Endothelial cell of umbilical vein (primary cell): Measurements from ENCODE around the gene HTR3D. TPM values are rescaled to one million over a fixed set of nuclear protein-coding genes. Genes with fewer than 3 reads are reported as not detected.

Source experiments
- BruUV-seq: library from RNA; stranded (reverse); fragments of 400-500 nt; replicated peaks from 2 replicates; lab custom pipeline; 2021; lab: Mats Ljungman, UMichigan
- CTCF ChIA-PET: fragments of 300-600, 350-600 bp; sonication (Branson Sonifier 250); formaldehyde crosslinking; loops from one replicate; lab custom pipeline; 2021; ENCODE audit warnings: antibody characterized with exemption, inconsistent platforms; lab: Charles Lee
- POLR2A ChIA-PET: fragments of 300-600, 350-600 bp; sonication (Branson Sonifier 250); formaldehyde crosslinking; loops from one replicate; lab custom pipeline; 2021; ENCODE audit warnings: antibody characterized with exemption, inconsistent platforms; lab: Charles Lee
- DNase-seq: peaks from one replicate; pipeline ENCODE4 v3.0.0-alpha.2; 2011; ENCODE audit warnings: low read depth, low spot score
- FAIRE-seq: peaks from 2 replicates; lab custom pipeline; 2011; peaks lifted over from hg19 to GRCh38; lab: Jason Lieb, UNC
- H2AFZ ChIP-seq: 2 replicates; pipeline ENCODE4 v1.6.0; 2012; ENCODE audit warnings: low read depth, low read length, control low read depth, inconsistent platforms
- H3K27ac ChIP-seq: 2 replicates; pipeline ENCODE4 v1.5.1; 2011; ENCODE audit warnings: low read depth, mild to moderate bottlenecking, control low read depth, low read length, moderate library complexity; ENCODE audit not compliant: insufficient read depth
- H3K27me3 ChIP-seq, 2 experiments: 2 replicates each; pipeline versions ENCODE4 v1.6.0 to v1.6.1; 2011; ENCODE audit warnings: low read length in 2 of 2, mixed read lengths in 1 of 2; ENCODE audit not compliant: control insufficient read depth in 2 of 2, insufficient read depth in 2 of 2
- H3K36me3 ChIP-seq, 2 experiments: 2 replicates in 1 of 2; 3 replicates in 1 of 2; pipeline ENCODE4 v1.5.1; 2011; ENCODE audit warnings: low read length in 2 of 2, mild to moderate bottlenecking in 1 of 2, moderate library complexity in 1 of 2; ENCODE audit not compliant: control insufficient read depth in 2 of 2, insufficient read depth in 2 of 2; ENCODE audit errors: extremely low read depth in 1 of 2
- H3K4me1 ChIP-seq: 3 replicates; pipeline ENCODE4 v1.5.1; 2011; ENCODE audit warnings: mild to moderate bottlenecking, low read length; ENCODE audit not compliant: control insufficient read depth, insufficient read depth; ENCODE audit errors: extremely low read depth
- H3K4me2 ChIP-seq: 2 replicates; pipeline ENCODE4 v1.6.1; 2011; ENCODE audit warnings: low read length, control low read depth, mixed read lengths; ENCODE audit not compliant: insufficient read depth
- H3K4me3 ChIP-seq, 3 experiments: fragments of 200-600 bp in 1 of 3; sonication (generic), shearing (Covaris generic) in 1 of 3; replicated peaks in 1 of 3; 2 replicates each; pipeline ENCODE4 v1.5.1; 2011 to 2016; ENCODE audit warnings: control low read depth in 3 of 3, low read length in 3 of 3, mild to moderate bottlenecking in 2 of 3, inconsistent platforms in 1 of 3, low read depth in 1 of 3, moderate library complexity in 1 of 3; ENCODE audit not compliant: insufficient read depth in 1 of 3
- H3K79me2 ChIP-seq: 2 replicates; pipeline ENCODE4 v1.6.0; 2012; ENCODE audit warnings: low read length, inconsistent platforms; ENCODE audit not compliant: control insufficient read depth, insufficient read depth
- H3K9ac ChIP-seq: replicated peaks from 2 replicates; pipeline ENCODE3; 2011; ENCODE audit warnings: low read length, control low read depth; ENCODE audit not compliant: insufficient read depth; ENCODE audit errors: extremely low read depth
- H3K9me1 ChIP-seq: replicated peaks from 3 replicates; pipeline ENCODE4 v1.6.0; 2011; ENCODE audit warnings: mild to moderate bottlenecking, low read length; ENCODE audit not compliant: control insufficient read depth, insufficient read depth; ENCODE audit errors: extremely low read depth
- H3K9me3 ChIP-seq: replicated peaks from 2 replicates; pipeline ENCODE4 v1.5.1; 2012; ENCODE audit warnings: low read length, inconsistent platforms; ENCODE audit not compliant: control insufficient read depth, insufficient read depth
- H4K20me1 ChIP-seq: replicated peaks from 2 replicates; pipeline ENCODE3; 2011; ENCODE audit warnings: mild to moderate bottlenecking, low read length; ENCODE audit not compliant: control insufficient read depth, insufficient read depth; ENCODE audit errors: extremely low read depth
- CTCF ChIP-seq, 2 donors: IDR thresholded peaks; 1 replicate in 1 of 2; 2 replicates in 1 of 2; pipeline ENCODE4 v1.5.1; 2011; ENCODE audit warnings: low read length in 2 of 2, mild to moderate bottlenecking in 2 of 2, moderate library complexity in 2 of 2, control low read depth in 1 of 2, inconsistent platforms in 1 of 2, low read depth in 1 of 2; ENCODE audit not compliant: insufficient read depth in 1 of 2; ENCODE audit errors: extremely low read depth in 1 of 2
- EZH2 ChIP-seq: IDR thresholded peaks from 2 replicates; pipeline ENCODE4 v1.6.1; 2012; ENCODE audit warnings: borderline replicate concordance, low read depth, mild to moderate bottlenecking, moderate library complexity, low read length, inconsistent platforms; ENCODE audit not compliant: severe bottlenecking
- GATA2 ChIP-seq: IDR thresholded peaks from 2 replicates; pipeline ENCODE4 v1.7.0; 2011; ENCODE audit warnings: low read depth, mild to moderate bottlenecking, moderate library complexity, mixed read lengths, low read length; ENCODE audit not compliant: insufficient read length, insufficient read depth
- JUN ChIP-seq: IDR thresholded peaks from 2 replicates; pipeline ENCODE4 v1.6.1; 2011; ENCODE audit warnings: borderline replicate concordance, low read depth; ENCODE audit not compliant: insufficient read length, insufficient read depth
- MYC ChIP-seq: IDR thresholded peaks from one replicate; pipeline ENCODE4 v1.6.1; 2011; ENCODE audit warnings: mild to moderate bottlenecking, low read depth, low read length
- POLR2A ChIP-seq: IDR thresholded peaks from 2 replicates; pipeline ENCODE4 v1.6.1; 2012; ENCODE audit warnings: low read depth, mild to moderate bottlenecking, control low read depth, low read length
- dilution Hi-C: fragments of 300-500 bp; cut with MboI; formaldehyde crosslinking; loops from one replicate; pipeline ENCODE4 v1.15.0; 2019; ENCODE audit warnings: low sequenced_read_pairs; ENCODE audit not compliant: extremely low pct_ligation_motif_present
- intact Hi-C: fragments of 100-400 bp; cut with micrococcal nuclease; formaldehyde crosslinking; loops from one replicate; pipeline ENCODE4 v1.10.0; 2022
- polyA plus RNA-seq, 4 experiments: library from polyadenylated mRNA; depleted of rRNA in 3 of 4; stranded (reverse) in 3 of 4; unstranded in 1 of 4; fragments of >200 nt; gene quantifications; 2 replicates each; pipeline versions ENCODE4 v1.2.1 to v1.2.3, GENCODE V29; 2011 to 2012; ENCODE audit warnings: missing spikeins in 1 of 4
- total RNA-seq: library from RNA; stranded (reverse); gene quantifications from 2 replicates; pipeline ENCODE4 v1.2.3, GENCODE V29; 2021

The HTR3D gene
- total and polyA plus RNA-seq, 2 donors (not counting 3 experiments of a cell fraction or from before 2014, with no cell fraction given): not detected

GRCh38 chr3:184016811-184017671 is 14.5 kb upstream of the HTR3D start:
- Histone ChIP-seq H3K27me3 (peaks cover 3 to 4% of the 10 kb centered on the region in 2 experiments), H3K4me3 (peak overlapping the region; percentile 7 to 59 (median 48)), H3K4me1 (peaks cover 7% of the 10 kb centered on the region), H3K9me1 (no peaks in the 10 kb centered on the region), H2AFZ (peak overlapping the region; percentile 77), H3K36me3 (no peaks in the 10 kb centered on the region), H3K4me2 (peak overlapping the region; percentile 58), H3K9me3 (no peaks in the 10 kb centered on the region), H3K79me2 (peaks cover 2% of the 10 kb centered on the region), H3K27ac (no peak overlapping the region), H3K9ac (peak overlapping the region; percentile 39), H4K20me1 (no peaks in the 10 kb centered on the region)
- BruUV-seq: no TSS peak
- TF ChIP-seq EZH2 (no peak), GATA2 (no peak), POLR2A (no peak), JUN (no peak), CTCF (IDR thresholded peaks at IDR 0.05; ENCODE audit: extremely low read depth in 1 of 2, insufficient read depth in 1 of 2, low read depth in 1 of 2, low read length in 2 of 2) (peak; percentile 82 to 97), MYC (no peak)
- ChIA-PET CTCF (interaction anchor here (0.7 to 4.5 kb wide), 18 partner anchors 10 to 178 kb away, joined by 3 to 31 read pairs (median 4); partner anchors contain the start of gene PARL), POLR2A (interaction anchor here (0.9 kb wide), 1 partner anchor 11 kb away, joined by 7 read pairs; no protein-coding TSS in a partner anchor)
- FAIRE-seq: peak; percentile 61
- peak; percentile 56 for DNase-seq
- dilution Hi-C loops (no loop called here), intact Hi-C loops (loop anchor here (1.0 to 5.0 kb wide), 6 partner anchors 118 to 548 kb away; partner anchors contain the start of genes AP2M1 and EIF2B5)
